Endometrial microvascular endothelial cells (primary cell): Measurements from ENCODE around the gene DDAH2. TPM values are rescaled to one million over a fixed set of nuclear protein-coding genes. Genes with fewer than 3 reads are reported as not detected.

ENCODE experiments used
- in situ Hi-C: cut with HindIII; loops from 2 replicates; pipeline ENCODE4 v1.10.0; 2017; ENCODE audit warnings: low sequenced_read_pairs, low pct_unique_long_range_greater_than_20kb; ENCODE audit errors: inconsistent ontology term
- total RNA-seq: library from RNA; depleted of rRNA; stranded (reverse); fragments of >200 nt; gene quantifications from one replicate; pipeline ENCODE4 v1.2.3, GENCODE V29; 2015; ENCODE audit errors: inconsistent ontology term

Gene DDAH2
- total RNA-seq, 1 donor from 2014 or later = 64.2 TPM

- in situ Hi-C loops = no loop called here
Measured at GRCh38 chr6:31677955-31678354, 51.1 kb downstream of the DDAH2 start.

Other genes with a start within 250 kb of the DDAH2 start
- gene MICB, start 231.2 kb downstream of the DDAH2 start, total RNA-seq = 26.1 TPM
- gene MCCD1, start 200.3 kb downstream of the DDAH2 start, total RNA-seq = not detected
- 465 TPM for gene DDX39B, start 187.3 kb downstream of the DDAH2 start, total RNA-seq
- not detected for gene ATP6V1G2, start 182.7 kb downstream of the DDAH2 start, total RNA-seq
- gene NFKBIL1, start 181.7 kb downstream of the DDAH2 start, total RNA-seq = 13.1 TPM
- not detected for gene LTA, start 157.0 kb downstream of the DDAH2 start, total RNA-seq
- not detected for gene TNF, start 153.7 kb downstream of the DDAH2 start, total RNA-seq
- not detected for gene LTB, start 146.9 kb downstream of the DDAH2 start, total RNA-seq
- not detected for gene LST1, start 143.0 kb downstream of the DDAH2 start, total RNA-seq
- gene NCR3, start 136.3 kb downstream of the DDAH2 start, total RNA-seq = not detected
- gene AIF1, start 114.1 kb downstream of the DDAH2 start, total RNA-seq = not detected
- 79.4 TPM for gene PRRC2A, start 108.6 kb downstream of the DDAH2 start, total RNA-seq
- 262 TPM for gene BAG6, start 76.6 kb downstream of the DDAH2 start, total RNA-seq
- 1.9 TPM for gene APOM, start 73.4 kb downstream of the DDAH2 start, total RNA-seq
- 17.2 TPM for gene C6orf47, start 68.5 kb downstream of the DDAH2 start, total RNA-seq
- 15.2 TPM for gene GPANK1, start 64.3 kb downstream of the DDAH2 start, total RNA-seq
- gene CSNK2B, start 63.2 kb downstream of the DDAH2 start, total RNA-seq = 271 TPM
- gene LY6G5B, start 59.3 kb downstream of the DDAH2 start, total RNA-seq = 1.1 TPM
- 0.93 TPM for gene LY6G5C, start 48.2 kb downstream of the DDAH2 start, total RNA-seq
- 44.8 TPM for gene ABHD16A, start 26.0 kb downstream of the DDAH2 start, total RNA-seq
- not detected for gene LY6G6F, start 22.4 kb downstream of the DDAH2 start, total RNA-seq
- not detected for gene LY6G6D, start 14.0 kb downstream of the DDAH2 start, total RNA-seq
- gene LY6G6C, start 7.6 kb downstream of the DDAH2 start, total RNA-seq = not detected
- not detected for gene MPIG6B, start 5.9 kb downstream of the DDAH2 start, total RNA-seq
- gene CLIC1, start 7.2 kb upstream of the DDAH2 start, total RNA-seq = 1,067 TPM
- gene MSH5, start 10.7 kb upstream of the DDAH2 start, total RNA-seq = 7.8 TPM
- gene SAPCD1, start 33.4 kb upstream of the DDAH2 start, total RNA-seq = not detected
- not detected for gene VWA7, start 48.0 kb upstream of the DDAH2 start, total RNA-seq
- gene VARS1, start 66.5 kb upstream of the DDAH2 start, total RNA-seq = 101 TPM
- gene LSM2, start 77.7 kb upstream of the DDAH2 start, total RNA-seq = 172 TPM
- 0.65 TPM for gene HSPA1L, start 86.0 kb upstream of the DDAH2 start, total RNA-seq
- 171 TPM for gene HSPA1A, start 86.2 kb upstream of the DDAH2 start, total RNA-seq
- gene HSPA1B, start 98.4 kb upstream of the DDAH2 start, total RNA-seq = 120 TPM
- gene NEU1, start 133.5 kb upstream of the DDAH2 start, total RNA-seq = 94.3 TPM
- gene SLC44A4, start 149.7 kb upstream of the DDAH2 start, total RNA-seq = 2.6 TPM
- 41.2 TPM for gene EHMT2, start 168.4 kb upstream of the DDAH2 start, total RNA-seq
- not detected for gene ZBTB12, start 172.8 kb upstream of the DDAH2 start, total RNA-seq
- not detected for gene C2, start 198.4 kb upstream of the DDAH2 start, total RNA-seq
- gene CFB, start 216.8 kb upstream of the DDAH2 start, total RNA-seq = 1.6 TPM
- 141 TPM for gene NELFE, start 229.7 kb upstream of the DDAH2 start, total RNA-seq
- gene SKIC2, start 229.9 kb upstream of the DDAH2 start, total RNA-seq = 78.6 TPM
- 13.8 TPM for gene DXO, start 242.8 kb upstream of the DDAH2 start, total RNA-seq